ACC112 (cell line): ENCODE measurements around the gene C2orf72.
"Not testable (repeated sequence)": the region's sequence is repeated elsewhere in the genome, so short reads cannot be mapped to it uniquely, and the experiment has no call there.

Experiments used
- H2AFZ ChIP-seq: fragments of 200-600 bp; sonication (generic); one replicate; pipeline ENCODE4 v1.6.0; 2017; ENCODE audit warnings: antibody characterized with exemption, low read length; ENCODE audit not compliant: unreplicated experiment
- H3K27ac ChIP-seq: fragments of 200-600 bp; sonication (generic); 2 replicates; pipeline ENCODE4 v1.5.1; 2014; ENCODE audit warnings: low read depth, mild to moderate bottlenecking, antibody characterized with exemption, low read length, moderate library complexity
- H3K27me3 ChIP-seq: fragments of 200-600 bp; sonication (generic); 2 replicates; pipeline ENCODE4 v1.6.1; 2014; ENCODE audit warnings: mild to moderate bottlenecking, antibody characterized with exemption, low read length, moderate library complexity, mixed read lengths; ENCODE audit not compliant: insufficient read depth
- H3K36me3 ChIP-seq: fragments of 200-600 bp; sonication (generic); 2 replicates; pipeline ENCODE4 v1.6.1; 2016; ENCODE audit warnings: mild to moderate bottlenecking, antibody characterized with exemption, low read length, moderate library complexity, mixed read lengths; ENCODE audit not compliant: insufficient read depth
- H3K4me1 ChIP-seq: fragments of 200-600 bp; sonication (generic); one replicate; pipeline ENCODE4 v1.6.1; 2016; ENCODE audit warnings: low read length, mixed read lengths; ENCODE audit not compliant: insufficient read depth, unreplicated experiment, control insufficient read depth
- H3K4me3 ChIP-seq: fragments of 200-600 bp; sonication (generic); 2 replicates; pipeline ENCODE4 v1.5.1; 2014; ENCODE audit warnings: mild to moderate bottlenecking, low read depth, low read length
- H3K79me2 ChIP-seq: fragments of 200-600 bp; sonication (generic); one replicate; pipeline ENCODE4 v1.6.0; 2016; ENCODE audit warnings: low read length; ENCODE audit not compliant: control insufficient read depth, unreplicated experiment, insufficient read depth

The C2orf72 gene

GRCh38 chr2:231015478-231015877 is 21.8 kb upstream of the C2orf72 start:
- Histone ChIP-seq H3K4me3 (no peak overlapping the region), H3K36me3 (no peaks in the 10 kb centered on the region), H3K27ac (no peak overlapping the region), H2AFZ (no peak overlapping the region), H3K4me1 (no peaks in the 10 kb centered on the region), H3K79me2 (no peaks in the 10 kb centered on the region), H3K27me3 (peaks cover 72% of the 10 kb centered on the region)

- Histone ChIP-seq H3K79me2 (no peaks in the 10 kb centered on the region), H2AFZ (no peak overlapping the region), H3K4me1 (no peaks in the 10 kb centered on the region), H3K36me3 (no peaks in the 10 kb centered on the region), H3K27ac (no peak overlapping the region), H3K4me3 (no peak overlapping the region), H3K27me3 (peaks cover 75% of the 10 kb centered on the region)
These were observed 21.4 kb upstream of the C2orf72 start for GRCh38 chr2:231015926-231016325.

GRCh38 chr2:231016566-231017230 is 20.6 kb upstream of the C2orf72 start:
- Histone ChIP-seq H2AFZ (no peak overlapping the region), H3K27me3 (peaks cover 77% of the 10 kb centered on the region), H3K79me2 (no peaks in the 10 kb centered on the region), H3K4me1 (no peaks in the 10 kb centered on the region), H3K4me3 (no peak overlapping the region), H3K27ac (no peak overlapping the region), H3K36me3 (no peaks in the 10 kb centered on the region)

- peaks cover 76% of the 10 kb centered on the region for H3K27me3 ChIP-seq
- no peaks in the 10 kb centered on the region for H3K4me1 ChIP-seq
- no peak overlapping the region for H2AFZ ChIP-seq
- H3K27ac ChIP-seq = no peak overlapping the region
- H3K36me3 ChIP-seq = no peaks in the 10 kb centered on the region
- H3K79me2 ChIP-seq = no peaks in the 10 kb centered on the region
- no peak overlapping the region for H3K4me3 ChIP-seq
These were observed 20.1 kb upstream of the C2orf72 start for GRCh38 chr2:231017231-231017598.

- Histone ChIP-seq H3K4me1 (no peaks in the 10 kb centered on the region), H3K79me2 (no peaks in the 10 kb centered on the region), H2AFZ (no peak overlapping the region), H3K4me3 (no peak overlapping the region), H3K27me3 (peaks cover 68% of the 10 kb centered on the region), H3K36me3 (no peaks in the 10 kb centered on the region), H3K27ac (no peak overlapping the region)
These were observed 19.1 kb upstream of the C2orf72 start for GRCh38 chr2:231018184-231018583.

- not testable (repeated sequence) for H3K79me2 ChIP-seq, H2AFZ ChIP-seq, H3K36me3 ChIP-seq, H3K4me3 ChIP-seq, H3K27ac ChIP-seq, H3K4me1 ChIP-seq
- H3K27me3 ChIP-seq = peaks cover 73% of the 10 kb centered on the region
These were observed 12.3 kb upstream of the C2orf72 start for GRCh38 chr2:231025059-231025458.

- no peaks in the 10 kb centered on the region for H3K36me3 ChIP-seq
- peaks cover 74% of the 10 kb centered on the region for H3K27me3 ChIP-seq
- H3K4me3 ChIP-seq = no peak overlapping the region
- H3K79me2 ChIP-seq = no peaks in the 10 kb centered on the region
- no peak overlapping the region for H2AFZ ChIP-seq
- no peaks in the 10 kb centered on the region for H3K4me1 ChIP-seq
- no peak overlapping the region for H3K27ac ChIP-seq
These were observed 8.4 kb upstream of the C2orf72 start for GRCh38 chr2:231028889-231029288.

GRCh38 chr2:231029563-231029962 is 7.8 kb upstream of the C2orf72 start:
- H2AFZ ChIP-seq = no peak overlapping the region
- no peaks in the 10 kb centered on the region for H3K79me2 ChIP-seq
- H3K4me1 ChIP-seq = no peaks in the 10 kb centered on the region
- no peak overlapping the region for H3K4me3 ChIP-seq
- H3K36me3 ChIP-seq = no peaks in the 10 kb centered on the region
- H3K27me3 ChIP-seq = peaks cover 74% of the 10 kb centered on the region
- H3K27ac ChIP-seq = no peak overlapping the region

- Histone ChIP-seq H3K4me3 (no peak overlapping the region), H2AFZ (no peak overlapping the region), H3K79me2 (no peaks in the 10 kb centered on the region), H3K27ac (no peak overlapping the region), H3K36me3 (no peaks in the 10 kb centered on the region), H3K27me3 (peaks cover 75% of the 10 kb centered on the region), H3K4me1 (no peaks in the 10 kb centered on the region)
These were observed 6.6 kb upstream of the C2orf72 start for GRCh38 chr2:231030725-231031124.

GRCh38 chr2:231032575-231033140 is 4.7 kb upstream of the C2orf72 start:
- Histone ChIP-seq H3K79me2 (no peaks in the 10 kb centered on the region), H3K36me3 (no peaks in the 10 kb centered on the region), H3K4me3 (no peak overlapping the region), H2AFZ (no peak overlapping the region), H3K27me3 (peaks cover 72% of the 10 kb centered on the region), H3K4me1 (no peaks in the 10 kb centered on the region), H3K27ac (no peak overlapping the region)
